ENCODE measurements around the gene POLA1.

The POLA1 gene

DNA sequence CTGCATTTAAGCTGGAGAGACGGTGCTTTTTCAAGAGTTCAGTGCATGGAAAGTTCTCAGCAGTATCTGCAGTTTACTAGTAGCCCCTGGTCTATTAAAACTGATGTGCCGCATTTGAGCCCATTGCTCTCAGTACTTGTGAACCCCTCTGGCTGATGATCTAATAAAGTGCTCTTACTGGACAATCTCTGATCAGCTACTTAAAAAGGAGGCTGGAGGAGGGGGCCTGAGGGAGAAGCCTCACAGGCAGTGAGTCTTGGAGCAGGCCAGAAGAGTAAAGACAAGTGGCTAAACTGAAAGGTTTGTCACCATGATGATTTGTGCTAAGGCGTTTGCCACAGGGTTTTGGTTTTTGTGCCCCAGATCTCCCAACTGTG, 183.6 kb downstream of the POLA1 start:
- no peak for DNase-seq (ENCODE audit: low read depth)

DNA sequence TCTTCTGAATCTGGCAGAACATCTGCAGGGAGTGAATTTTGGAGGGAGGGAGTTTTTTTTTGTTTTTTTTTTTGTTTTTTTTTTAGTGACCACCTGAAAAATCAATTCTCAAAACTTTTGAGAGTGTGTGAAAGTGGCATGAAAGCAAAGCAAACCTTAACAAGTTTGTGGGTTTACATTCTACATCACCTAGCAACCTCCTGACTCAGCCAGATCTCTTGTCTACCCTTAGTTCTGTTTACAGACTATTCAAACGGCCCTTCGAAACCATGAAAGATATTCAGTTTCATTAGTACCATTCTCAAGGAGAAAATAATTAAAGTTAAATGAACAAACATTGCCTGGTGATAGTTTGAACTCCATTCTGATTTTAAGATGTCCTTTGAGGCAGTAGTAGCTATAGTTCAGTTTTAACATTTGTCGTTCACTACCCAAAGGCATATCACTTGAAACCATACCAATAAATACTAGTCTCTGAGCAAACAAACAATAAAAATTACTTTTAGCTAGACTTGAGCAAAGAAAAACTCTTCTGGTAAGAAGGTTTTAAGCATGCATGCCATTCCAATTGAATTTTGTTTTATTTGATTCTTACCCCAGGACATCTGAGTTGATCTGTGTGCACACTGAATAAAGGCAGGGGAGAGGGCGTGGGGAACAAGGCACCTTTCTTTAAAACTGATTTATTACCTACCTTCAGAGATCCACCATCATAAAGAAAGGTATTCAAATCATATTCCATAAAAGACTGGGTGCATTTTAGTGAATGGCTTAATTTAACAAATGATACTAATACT, 184.3 kb downstream of the POLA1 start:
- DNase-seq (ENCODE audit: low read depth) = no peak

DNA sequence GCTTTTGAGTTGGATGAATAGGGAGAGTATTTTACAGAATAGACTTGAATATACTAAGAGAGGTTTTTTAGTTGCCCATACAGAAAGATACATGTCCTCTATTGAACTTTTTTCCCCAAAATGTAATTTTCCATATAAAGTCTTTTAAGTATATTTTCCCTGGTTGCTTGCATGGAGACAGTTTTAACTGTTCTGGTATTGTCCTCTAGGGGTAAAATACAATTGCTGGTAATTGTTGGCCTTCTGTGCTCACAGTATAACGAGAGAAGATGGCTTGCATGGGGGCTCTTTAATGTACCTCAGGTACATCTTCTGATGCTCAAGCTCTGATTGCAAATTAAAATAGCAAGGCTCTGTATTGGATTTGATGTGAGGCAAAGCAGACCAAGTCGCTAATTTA, 186.0 kb downstream of the POLA1 start:
- DNase-seq (ENCODE audit: low read depth) = no peak

DNA sequence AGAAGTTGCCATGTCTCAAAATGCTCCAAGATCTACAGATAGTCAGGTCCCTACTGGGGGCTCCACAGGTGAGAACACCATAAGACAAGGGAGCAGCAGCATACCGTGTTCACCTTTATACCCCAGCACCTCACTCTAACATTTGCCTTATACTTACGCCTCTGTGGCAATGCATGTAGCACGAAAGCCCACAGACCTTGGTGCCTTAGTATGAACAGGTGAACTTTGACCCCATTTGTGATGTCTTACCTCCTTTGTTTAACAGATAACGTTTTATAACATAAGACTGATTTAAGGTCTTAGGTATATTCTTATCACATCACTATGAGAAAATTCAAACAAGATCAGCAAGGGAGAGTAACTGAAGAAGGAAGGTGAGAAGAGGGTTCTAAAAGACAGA, 193.2 kb downstream of the POLA1 start:
- no peak for DNase-seq (ENCODE audit: low read depth)

DNA sequence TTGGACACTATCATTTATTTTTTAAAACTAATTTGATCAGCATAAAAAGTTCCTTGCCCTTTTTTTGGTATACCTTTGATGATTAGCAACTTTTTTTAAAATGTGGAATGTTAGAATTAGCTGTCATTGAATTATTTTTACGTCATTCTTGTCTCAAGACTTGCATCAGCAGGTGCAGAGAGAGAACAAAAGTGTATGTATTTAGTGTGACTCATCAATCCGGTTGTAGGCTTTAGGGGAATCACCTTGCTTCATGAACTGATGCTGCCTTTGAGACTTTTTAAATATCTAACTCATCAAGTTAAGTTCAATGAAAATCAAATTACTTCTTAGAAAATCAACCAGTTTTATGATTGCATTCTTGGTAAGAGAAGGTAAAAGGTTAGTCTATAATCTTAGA, 197.0 kb downstream of the POLA1 start:
- DNase-seq (ENCODE audit: low read depth) = no peak

DNA sequence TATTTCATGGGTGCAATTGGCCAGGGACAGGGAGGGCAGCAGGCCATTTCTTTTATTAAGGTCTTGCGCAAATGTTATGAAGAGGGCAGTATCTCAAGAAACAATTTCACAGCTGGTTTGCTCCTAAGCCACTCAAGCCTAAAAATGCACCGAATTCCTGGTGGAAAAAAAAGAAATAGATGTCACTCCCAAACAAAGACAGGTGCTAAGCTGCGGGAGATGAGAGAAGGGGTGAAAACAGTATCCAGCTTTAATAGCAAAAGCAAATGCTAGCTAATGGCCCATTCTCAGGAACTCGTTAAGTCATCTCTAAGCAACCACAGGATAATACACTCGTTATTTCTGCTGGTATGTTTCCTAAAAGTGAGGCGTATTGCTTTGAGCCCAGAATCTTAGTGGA, 205.7 kb downstream of the POLA1 start:
- no peak for DNase-seq (ENCODE audit: low read depth)

DNA sequence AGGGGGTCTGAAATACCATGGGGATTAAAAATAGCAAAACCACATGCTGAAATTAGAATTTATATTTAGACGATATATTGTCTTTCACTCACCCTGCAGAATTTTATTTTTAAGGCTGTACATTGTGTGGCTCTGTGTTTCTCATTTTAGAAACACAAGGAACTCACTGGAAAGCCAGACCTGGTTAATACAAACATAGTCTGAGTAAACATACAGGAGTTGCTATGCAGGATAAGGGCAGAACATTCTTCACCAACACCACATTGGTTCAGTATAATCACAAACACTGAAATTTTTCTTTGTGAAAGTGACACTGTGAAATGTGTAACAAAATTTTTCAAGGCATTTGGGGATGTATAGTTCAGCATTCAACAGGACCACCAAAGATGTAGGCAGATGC, 206.5 kb downstream of the POLA1 start:
- DNase-seq (ENCODE audit: low read depth) = no peak

DNA sequence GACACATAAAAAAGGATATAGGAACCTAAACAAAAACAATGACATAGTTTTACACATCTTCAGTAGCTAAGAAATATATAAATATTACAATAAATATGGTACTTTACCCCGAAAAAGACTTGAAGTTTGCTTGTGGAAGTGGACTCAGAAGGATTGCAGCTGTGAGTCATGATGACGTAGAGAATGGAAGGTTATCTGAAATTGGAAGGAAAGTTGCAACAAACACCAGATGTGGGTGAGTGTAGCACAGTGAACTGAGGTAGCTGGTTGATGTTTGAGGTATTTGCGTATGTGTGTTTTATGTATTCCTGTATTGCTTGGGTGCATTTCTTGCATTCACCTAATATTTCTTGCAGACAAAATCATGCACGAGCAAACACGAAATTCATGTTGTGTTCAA, 209.1 kb downstream of the POLA1 start:
- peak; percentile 52 for DNase-seq (ENCODE audit: low read depth)

DNA sequence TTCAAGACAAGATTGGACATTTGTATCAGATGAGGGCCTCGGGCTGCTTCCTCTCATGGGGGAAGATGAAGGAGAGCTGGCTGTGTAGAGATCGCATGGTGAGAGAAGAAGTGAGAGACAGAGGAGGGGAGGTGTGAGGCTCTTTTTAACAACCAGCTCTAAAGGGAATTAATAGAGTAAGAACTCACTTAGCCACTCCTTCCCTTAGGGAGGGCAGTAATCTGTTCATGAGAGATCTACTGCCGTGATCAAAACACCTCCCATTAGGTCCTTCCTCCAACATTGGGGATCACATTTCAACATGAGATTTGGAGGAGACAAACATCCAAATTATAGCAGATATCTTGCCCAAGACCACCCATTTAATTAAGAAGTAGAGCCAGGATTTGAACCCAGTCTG, 225.0 kb downstream of the POLA1 start:
- no peak for DNase-seq (ENCODE audit: low read depth)

DNA sequence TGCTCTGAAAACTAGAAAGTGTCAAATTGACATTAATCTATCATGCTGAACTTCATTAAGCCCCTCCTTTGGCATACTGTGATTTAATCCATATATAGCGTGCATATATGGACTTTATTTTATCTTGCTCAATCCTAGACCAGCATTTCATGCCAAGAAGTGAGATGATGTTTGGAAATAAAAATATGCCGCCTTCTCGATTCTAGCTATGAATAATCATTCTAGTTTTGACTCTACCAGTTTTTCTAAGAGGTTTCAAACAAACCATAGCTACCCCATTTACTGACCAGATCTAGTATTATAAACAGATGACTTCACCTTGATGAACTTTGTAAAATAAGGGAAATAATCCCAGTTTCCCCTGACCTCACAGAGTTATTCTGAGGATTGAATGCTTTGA, 227.1 kb downstream of the POLA1 start:
- no peak for DNase-seq (ENCODE audit: low read depth)

DNA sequence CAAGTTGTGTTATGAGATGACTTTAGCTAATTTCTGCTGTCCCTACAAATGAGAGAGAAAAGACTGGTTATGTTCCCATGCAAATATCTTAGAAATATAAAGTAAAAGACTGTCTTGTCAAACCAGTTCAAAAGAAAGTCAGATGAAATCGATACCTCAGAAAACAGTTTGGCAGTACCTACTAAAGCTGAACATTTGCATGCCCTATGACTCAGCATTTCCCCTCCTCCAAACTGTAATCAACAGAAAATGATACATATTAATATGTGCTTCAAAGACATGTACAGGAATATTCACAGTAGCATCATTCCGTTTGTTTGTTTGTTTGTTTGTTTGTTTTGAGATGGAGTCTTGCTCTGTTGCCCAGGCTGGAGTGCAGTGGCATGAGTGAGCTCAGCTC, 231.7 kb downstream of the POLA1 start:
- DNase-seq (ENCODE audit: low read depth) = no peak

DNA sequence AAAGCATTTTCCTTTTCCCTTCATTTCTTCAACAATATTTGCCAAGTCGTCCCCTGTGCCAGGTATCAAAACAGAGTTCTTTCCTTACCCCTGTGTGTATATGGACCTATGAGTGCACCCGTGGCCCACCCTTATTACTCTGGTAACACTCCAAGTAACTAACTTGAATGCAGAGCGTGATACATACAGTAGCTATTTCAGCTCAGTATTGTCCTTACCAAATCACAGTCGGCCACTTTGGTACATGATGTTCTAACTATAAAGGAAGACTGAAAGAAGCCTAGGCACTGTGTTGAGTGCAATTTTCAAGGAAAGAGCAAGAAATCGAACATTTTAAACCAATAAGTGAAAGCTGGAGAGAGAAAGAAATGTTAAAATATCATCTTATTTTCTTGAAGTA, 233.7 kb downstream of the POLA1 start:
- DNase-seq (ENCODE audit: low read depth) = no peak

DNA sequence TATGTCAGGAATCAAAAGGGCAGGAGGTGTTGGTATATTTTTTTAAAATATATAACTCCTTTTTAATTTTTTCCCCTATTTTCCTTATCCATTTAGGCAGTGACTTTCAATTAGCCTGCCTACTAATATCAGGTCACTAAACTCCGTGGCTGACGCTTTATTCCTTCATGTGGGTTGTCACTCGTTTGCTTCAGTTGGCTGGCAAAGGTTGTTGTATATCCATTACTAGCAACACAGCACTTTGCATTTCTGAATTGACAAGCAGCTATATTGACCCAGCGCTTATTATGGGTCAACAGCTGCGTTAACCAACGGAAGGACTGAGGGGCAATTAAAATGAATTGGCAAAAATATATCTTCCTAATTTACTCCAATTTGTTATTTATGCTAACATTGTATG, 234.4 kb downstream of the POLA1 start:
- DNase-seq (ENCODE audit: low read depth) = no peak

DNA sequence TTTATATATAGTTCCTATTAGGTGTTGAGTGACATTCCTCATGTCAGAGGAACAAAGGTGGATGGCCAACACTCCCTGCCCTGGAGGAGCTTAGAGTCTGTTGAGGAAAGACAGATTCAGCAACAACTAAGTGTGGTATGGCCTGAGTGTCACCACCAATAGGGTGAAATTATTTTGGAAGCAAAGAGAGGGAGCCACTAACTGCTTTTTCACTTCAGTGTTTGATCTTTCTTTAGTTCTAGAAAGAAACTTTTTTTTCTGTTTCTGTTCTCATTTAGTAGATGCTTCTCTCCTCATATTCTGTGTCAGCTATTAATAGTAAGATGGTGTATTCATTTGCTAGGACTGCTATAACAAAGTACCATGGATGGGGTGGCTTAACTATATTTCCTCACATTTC, 240.6 kb downstream of the POLA1 start:
- DNase-seq (ENCODE audit: low read depth) = no peak

DNA sequence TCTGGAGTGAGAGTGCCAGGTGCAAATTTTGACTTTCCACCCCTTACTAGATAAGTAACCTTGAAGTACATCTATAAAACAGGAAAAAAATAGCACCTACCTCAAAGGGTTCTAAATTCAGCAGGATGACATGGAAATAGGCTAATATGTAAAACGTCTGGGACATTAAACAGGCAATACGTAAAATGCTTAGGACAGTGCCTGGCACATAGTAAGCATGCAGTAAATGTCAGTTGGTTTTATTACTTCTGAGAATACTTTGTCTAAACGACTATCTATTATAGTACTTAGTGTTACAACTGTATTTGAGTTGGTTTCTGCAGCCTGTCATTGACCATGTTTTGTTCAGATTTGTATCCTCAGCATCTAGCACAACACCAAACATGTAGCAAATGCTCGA, 251.3 kb downstream of the POLA1 start:
- no peak for DNase-seq (ENCODE audit: low read depth)

DNA sequence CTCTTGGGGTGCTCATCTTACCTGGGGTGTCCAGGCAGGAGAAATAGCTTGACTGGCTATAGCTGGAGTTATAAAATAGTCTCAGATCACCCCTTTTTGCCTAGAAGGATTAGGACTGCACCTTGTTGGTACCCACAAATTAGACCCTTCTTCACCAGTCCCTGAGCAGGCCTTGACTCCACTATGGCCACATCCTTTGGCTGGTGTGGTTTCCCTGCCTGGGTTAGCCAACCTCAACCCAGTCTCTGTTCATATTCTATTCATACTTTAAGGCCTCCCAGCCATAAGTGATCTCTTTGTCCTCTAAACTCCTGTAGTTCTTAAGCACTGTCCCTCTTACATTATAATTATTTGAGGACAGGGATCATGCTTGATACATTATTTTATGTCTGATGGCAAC, 252.7 kb downstream of the POLA1 start:
- no peak for DNase-seq (ENCODE audit: low read depth)

DNA sequence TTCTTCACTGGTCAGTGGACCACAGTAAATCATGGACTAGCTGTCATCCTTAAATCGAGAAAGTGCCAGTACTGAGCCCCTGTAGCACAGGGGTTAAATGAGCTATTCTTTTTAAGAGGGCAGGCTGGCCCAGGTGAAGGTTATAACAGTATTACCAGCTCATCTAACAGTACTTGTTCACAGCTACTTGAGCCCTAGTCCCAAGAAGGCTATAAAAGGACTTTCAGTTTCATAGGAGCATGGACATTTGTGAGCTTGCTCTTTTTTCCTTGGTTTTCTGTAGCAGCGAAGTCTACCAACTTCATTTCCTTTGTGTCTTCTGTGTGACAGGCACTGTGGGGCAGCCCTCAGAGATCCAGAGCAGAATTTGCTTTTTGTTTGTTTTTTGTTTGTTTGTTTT, 261.0 kb downstream of the POLA1 start:
- no peak for DNase-seq (ENCODE audit: low read depth)

DNA sequence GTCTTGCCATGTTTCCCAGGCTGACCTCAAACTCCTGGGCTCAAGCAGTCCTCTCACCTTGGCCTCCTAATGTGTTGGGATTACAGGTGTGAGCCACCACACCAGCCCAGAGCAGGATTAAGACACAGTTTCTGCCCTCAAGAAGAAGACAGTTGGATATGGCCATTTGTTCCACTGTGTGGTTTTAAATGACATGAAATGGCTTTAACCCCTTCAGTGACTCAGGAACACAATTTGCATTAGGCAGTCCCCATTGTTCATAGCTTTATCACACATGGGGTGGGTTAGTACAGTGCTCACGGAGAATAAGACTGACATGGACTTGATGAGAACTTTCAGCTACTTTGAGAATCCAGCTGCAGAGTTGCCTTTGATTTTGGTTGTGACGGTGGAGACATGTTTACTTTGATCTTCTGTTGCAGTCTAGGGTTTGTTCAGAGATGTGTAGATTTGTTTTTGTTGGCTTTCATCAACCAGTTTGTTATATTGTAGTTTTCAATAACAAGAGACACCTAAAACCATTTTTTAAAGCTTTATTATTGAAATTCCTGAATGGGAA, 261.7 kb downstream of the POLA1 start:
- DNase-seq (ENCODE audit: low read depth) = no peak

DNA sequence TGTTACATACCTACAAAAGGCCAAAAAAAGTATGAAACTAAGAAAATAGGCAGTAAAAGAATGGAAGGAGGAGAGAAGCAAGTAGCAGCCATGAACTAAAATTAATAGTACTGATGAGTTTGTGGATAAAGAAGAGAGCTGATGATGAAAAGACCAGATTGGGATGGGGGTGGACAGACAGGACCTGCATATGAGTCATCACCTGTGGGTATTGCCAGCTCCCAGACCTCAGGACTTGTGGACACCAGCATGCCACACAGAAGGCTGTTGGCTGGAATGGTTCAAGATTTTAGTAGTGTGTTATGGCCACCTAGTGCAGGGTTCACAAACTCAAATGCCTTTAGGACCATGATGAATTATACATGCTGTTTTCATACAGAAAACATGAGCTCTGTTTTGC, 263.1 kb downstream of the POLA1 start:
- DNase-seq (ENCODE audit: low read depth) = no peak

DNA sequence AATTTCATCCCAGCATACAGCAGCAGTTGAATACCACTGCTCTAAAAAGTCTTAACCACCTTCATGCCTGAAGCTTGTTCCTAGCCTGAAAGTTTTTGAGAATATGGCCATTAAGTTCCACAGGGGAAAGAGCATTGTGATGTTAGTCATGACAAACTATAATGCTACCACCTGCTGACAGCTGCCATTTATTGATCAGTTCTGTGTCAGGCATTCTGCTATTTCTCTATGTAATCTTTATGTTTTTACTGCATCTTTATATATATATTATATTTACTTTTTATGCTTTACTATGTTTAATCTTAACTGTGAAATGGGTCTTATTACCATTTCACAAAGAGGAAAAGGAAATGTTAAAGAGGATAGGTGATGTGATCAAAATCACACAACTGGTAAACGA, 268.1 kb downstream of the POLA1 start:
- DNase-seq (ENCODE audit: low read depth) = no peak

DNA sequence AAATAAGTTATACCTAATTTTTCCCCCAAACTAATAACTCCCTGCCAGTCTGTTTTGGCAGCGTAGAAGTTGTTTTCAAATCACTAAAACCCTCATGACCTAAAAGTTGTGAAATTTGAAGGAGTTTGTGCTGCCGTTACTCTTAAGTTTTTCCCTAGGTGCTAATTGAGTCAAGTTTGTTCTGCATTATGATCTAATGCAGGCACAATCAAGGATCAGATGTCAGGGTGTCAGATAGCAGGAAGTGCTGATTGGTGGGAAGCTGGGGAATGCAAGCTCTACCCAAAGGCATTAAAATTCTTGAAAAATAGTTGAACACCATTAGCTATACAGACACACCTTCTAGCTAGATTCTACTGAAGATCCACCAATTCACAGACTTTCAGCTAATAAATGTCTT, 270.1 kb downstream of the POLA1 start:
- DNase-seq (ENCODE audit: low read depth) = peak; percentile 4

DNA sequence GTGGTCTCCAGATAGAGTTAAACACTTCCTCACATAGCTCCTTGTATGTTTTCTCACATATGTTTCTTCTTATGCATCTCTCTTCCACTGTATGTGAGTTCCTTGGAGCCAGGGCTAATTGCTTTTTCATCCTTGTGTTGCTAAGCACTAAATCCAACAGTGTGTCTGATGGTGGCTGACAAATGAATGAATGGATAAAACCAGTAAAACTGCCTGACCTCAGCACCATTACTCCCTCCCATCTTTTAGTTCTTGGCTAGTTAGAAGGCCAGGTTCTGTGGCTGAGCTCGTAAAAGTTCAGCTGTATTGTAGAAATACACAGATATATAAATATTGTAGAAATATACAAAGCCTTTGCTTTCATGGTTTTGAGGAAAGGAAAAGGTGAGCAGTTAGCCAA, 271.7 kb downstream of the POLA1 start:
- no peak for DNase-seq (ENCODE audit: low read depth)

DNA sequence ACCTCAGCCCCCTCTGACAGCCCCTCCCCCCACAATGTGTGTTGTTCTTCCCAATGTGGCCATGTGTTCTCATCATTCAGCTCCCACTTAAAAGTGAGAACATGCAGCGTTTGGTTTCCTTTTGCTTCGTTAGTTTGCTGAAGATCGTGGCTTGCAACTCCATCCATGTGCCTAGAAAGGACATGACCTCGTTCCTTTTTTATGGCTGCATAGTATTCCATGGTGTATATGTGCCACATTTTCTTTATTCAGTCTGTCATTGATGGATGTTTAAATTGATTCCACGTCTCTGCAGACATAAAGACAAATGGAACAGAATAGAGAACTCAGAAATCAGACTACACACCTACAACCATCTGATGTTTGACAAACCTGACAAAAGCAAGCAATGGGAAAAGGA, 276.1 kb downstream of the POLA1 start:
- DNase-seq (ENCODE audit: low read depth) = no peak

DNA sequence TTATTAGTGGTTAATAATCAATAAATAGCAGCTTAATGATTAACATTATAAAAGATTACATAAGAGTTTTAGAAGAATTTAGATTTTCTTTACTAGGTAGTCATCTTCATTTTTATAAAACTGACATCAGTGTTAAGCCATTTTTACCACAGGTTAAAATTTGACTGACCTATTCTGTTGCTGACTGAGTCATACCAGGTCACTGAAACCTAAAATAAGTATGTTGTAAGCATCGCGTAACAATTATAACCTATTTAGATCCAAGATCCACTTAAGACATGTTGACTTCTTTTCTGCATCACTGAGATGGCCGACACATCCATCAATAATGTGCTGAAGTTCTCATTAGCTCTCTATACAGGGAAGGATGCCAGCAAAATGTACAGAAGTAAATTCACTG, 285.4 kb downstream of the POLA1 start:
- no peak for DNase-seq (ENCODE audit: low read depth)

All from non-pigmented ciliary epithelial cell (primary cell).